Adipose tissue (tissue), 3 donors: Measurements from ENCODE around the gene ZNF469. TPM values are rescaled to one million over a fixed set of nuclear protein-coding genes. Genes with fewer than 3 reads are reported as not detected.
"Not testable (repeated sequence)": the region's sequence is repeated elsewhere in the genome, so short reads cannot be mapped to it uniquely, and the experiment has no call there.

Experiments used
- H3K27ac ChIP-seq: one replicate; pipeline ENCODE4 v1.5.1; 2013; ENCODE audit warnings: low read depth, low read length
- WGBS, 3 donors: extraction: QIAGEN DNeasy Blood & Tissue Kit; methylation state at CpG; one replicate each; pipeline ENCODE4 v1.1.7; 2013; 5-methylcytosine and 5-hydroxymethylcytosine counted together
- polyA plus RNA-seq, 3 donors: library from polyadenylated mRNA; stranded (reverse); fragments of 200-250 nt; gene quantifications; one replicate each; pipeline ENCODE4 v1.2.3, GENCODE V29; 2013
- donor health status: healthy with polysubstance abuse.
- donor health status: Bipolar disorder and iron deficiency.
- donor health status: healthy.

Gene ZNF469
- polyA plus RNA-seq, 3 donors, result 0.06 to 1.5 (median 0.45) TPM

- WGBS, 3 donors, result 79 to 94% (median 93%) methylated on average over 20 of the region's 20 CpGs
Measured at GRCh38 chr16:88398170-88398873, 15.6 kb downstream of the ZNF469 start.

DNA sequence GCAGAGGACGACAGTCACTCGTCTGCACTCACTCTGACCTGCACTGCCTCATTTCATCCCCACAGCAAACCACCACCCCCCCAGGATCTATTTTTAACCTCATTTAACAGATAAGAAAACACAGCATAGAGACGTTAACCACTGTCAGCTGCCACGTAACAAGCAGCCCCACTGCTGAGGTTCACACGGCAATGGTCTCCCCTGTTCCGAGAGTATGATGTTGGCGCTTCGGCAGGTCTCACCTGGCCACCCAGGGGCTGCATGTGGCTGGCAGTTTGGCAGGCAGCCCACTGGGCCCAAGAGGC lies 16.1 kb downstream of the ZNF469 start:
- WGBS, 3 donors, result 80 to 91% (median 91%) methylated on average over 8 of the region's 8 CpGs

More at GRCh38 chr16:88398170-88398873, 15.6 kb downstream of the ZNF469 start:
- no peak overlapping the region for H3K27ac ChIP-seq

DNA sequence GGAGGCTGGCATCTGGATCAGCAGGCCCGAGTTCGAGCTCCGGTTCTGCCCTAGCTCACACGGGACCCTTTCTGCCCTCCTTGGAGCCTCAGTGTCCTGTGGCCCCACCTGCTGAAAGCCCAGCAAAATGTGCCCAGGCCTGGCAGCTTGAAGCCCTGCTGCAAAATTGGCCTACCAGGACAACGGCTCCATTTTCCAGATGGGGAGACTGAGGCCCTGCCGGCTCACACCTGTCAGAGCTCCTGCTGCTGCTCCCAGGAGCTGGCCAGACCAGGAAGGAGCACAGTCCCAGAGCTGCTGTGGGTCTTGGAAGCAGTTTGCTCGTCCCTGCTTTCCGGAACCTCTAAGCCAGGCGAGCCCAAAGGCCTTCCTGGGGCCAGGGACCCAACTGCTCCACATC lies 17.4 kb downstream of the ZNF469 start:
- H3K27ac ChIP-seq, result no peak overlapping the region
- WGBS, 3 donors, result 91 to 99% (median 97%) methylated on average over 9 of the region's 9 CpGs

More for the DNA sequence above, 16.1 kb downstream of the ZNF469 start:
- no peak overlapping the region for H3K27ac ChIP-seq

- no peak overlapping the region for H3K27ac ChIP-seq
- WGBS, 3 donors, result 66 to 92% (median 79%) methylated on average over 3 of the region's 3 CpGs
Measured at GRCh38 chr16:88401604-88402246, 19.0 kb downstream of the ZNF469 start.

DNA sequence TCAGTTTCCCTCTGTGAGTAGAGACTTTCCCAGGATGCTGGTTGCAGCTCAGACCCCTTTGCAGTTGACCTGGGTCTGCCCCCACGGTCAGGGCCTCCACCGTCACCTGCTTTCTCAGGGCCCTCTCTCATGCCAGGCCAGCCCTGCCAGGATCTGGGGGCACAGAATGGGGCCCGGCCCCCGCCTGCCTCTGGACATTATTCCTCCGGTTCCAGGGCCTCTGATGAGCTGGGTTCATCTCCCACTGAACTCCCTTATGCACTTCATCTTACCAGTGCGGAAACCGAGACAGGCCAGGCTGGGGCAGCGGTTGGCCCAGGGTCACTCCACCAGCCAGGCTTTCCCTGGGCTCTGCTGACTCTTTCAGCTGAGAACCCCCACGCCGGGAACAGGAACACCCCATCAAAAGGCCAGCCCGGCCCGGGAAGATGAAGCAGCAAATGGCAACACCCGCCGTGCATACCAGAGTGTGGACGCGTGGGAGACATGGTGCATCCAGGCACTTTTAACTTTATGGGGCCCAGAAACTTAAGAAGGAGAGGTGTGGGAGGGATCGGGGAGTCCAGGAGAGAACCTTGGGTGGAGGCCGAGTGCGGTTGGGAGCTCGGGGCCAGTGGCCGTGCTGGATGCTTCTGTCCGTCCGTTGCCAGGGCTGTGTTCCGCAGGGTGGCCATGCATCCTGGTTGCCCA lies 19.9 kb downstream of the ZNF469 start:
- 72 to 76% (median 74%) methylated on average over 22 to 24 of the region's 24 CpGs for WGBS, 3 donors
- no peak overlapping the region for H3K27ac ChIP-seq

- 78 to 88% (median 86%) methylated on average over 22 of the region's 22 CpGs for WGBS, 3 donors
- H3K27ac ChIP-seq, result no peak overlapping the region
Measured at GRCh38 chr16:88403794-88404581, 21.2 kb downstream of the ZNF469 start.

DNA sequence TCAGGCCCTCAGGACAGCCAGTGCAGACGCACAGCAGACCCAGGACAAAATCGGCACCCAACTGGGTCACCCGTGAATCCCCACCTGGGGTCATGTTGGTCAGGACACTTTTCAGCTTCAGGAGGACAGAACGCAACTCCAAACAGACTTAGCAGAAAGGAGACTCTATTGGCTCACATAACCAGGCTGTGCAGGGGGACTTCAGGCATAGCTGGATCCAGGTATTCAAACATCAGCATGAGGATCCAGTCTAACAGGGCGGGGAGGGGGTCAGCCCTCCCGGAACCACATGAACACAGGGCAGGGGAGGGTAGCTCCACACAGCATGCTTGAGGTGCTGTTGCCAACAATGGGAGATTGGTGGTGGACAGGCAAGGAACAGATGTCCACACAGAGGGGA lies 22.0 kb downstream of the ZNF469 start:
- 87 to 93% (median 90%) methylated on average over 6 of the region's 6 CpGs for WGBS, 3 donors
- H3K27ac ChIP-seq, result no peak overlapping the region

DNA sequence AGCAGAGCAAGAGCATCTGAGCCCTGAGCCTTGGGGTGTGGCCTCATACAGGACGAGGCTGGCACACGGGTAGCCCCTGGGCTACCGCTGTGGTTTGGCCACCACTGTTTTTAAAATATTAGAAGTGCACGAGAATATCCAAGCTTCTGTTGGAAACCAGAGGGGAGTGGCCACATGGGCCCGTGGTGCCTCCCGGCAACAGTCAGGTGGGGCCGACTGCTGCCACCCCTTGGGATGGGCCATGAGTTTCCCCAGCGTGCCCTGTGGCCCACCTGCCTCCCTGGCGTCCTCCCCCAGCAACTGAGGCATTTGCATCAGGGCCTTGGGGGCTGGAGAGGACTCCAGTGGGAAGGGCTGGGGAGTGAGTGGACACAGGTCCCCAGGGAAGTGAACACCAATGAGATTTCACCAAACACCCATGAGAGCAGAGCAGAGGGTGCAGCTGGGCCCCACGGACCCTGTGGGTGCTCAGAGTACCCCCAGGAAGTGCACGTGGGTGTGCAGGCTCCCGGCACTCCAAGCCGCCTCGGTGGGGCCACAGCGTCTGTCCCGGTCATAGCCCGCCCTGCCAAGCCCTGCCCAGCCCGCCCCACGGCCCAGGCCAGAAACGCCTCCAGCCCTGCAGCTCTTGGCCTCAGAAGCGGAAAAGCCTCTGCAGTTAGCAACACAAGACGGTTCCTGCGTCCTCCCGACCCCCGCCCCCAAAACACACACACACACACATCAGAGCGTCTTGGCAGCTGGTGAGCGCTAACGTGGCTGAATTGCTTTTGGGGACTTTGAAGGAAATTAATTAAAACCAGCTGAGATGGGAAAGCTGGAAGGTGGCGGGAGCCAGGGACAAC lies 22.7 kb downstream of the ZNF469 start:
- H3K27ac ChIP-seq, result no peak overlapping the region
- WGBS, 3 donors, result 50 to 58% (median 58%) methylated on average over 29 of the region's 29 CpGs

DNA sequence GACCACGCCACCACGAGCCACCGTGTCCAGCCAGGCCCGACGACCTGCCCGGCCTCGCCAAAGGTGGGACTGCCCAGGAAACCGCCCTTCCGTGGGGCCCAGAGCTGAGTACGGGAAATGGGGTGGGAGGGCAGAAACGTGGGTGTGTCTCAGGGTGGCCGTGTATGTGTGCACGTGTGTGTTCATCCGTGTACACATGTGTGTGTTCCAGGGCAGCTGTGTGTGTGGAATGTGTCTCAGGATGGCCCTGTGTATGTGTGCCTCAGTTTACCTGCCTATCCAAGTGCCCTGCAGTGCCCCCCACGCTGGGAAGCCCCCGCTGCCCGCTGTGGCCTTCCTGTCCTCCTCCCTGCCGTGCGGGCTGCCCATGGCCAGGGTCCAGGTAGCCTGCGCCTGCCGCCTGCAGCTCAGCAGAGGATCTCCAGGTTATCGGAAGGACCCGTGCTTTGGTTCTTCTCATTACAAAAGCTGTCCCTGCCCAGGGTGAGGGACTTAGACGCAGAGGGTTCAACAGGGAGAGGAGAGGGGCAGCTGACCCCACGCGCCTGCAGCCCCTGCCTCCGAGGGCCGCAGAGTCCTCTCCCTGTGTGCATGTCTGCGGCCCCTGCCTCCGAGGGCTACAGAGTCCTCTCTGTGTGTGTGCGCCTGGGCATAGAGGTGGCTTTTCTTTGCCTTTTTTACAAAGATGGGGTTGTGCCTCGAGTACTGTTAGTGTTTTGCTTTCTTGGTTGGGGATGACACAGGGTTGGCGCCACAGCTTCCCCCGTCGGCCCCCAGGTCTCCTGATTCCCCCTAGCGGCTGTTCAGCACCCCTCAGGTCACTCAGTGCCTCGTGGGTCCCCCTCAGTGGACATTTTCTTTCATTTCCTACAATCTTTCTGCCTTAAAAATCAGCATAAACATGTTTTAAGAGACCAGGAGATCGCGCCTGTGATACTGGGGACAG lies 23.6 kb downstream of the ZNF469 start:
- no peak overlapping the region for H3K27ac ChIP-seq
- 57 to 66% (median 63%) methylated on average over 39 of the region's 39 CpGs for WGBS, 3 donors

DNA sequence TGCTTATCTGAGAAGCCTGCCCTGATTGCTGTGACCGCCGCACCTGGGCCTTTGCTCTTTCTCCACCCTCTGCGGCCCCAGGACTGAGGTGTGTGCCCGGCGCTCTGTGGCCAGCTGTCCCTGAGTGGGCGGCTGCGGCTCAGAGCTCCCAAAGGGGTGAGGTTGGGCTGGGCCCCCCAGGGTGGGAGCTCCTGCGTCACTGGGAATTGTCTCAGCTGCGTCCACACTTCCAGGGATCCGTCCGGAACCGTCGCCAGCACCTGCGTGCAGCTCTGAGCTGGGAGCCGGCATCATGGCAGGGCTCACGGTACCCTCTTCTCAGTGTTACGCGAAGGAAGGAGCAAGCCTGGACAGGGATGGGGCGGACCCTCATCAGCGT lies 24.3 kb downstream of the ZNF469 start:
- WGBS, 3 donors, result 43 to 96% (median 95%) methylated on average over 20 of the region's 20 CpGs
- H3K27ac ChIP-seq, result no peak overlapping the region

DNA sequence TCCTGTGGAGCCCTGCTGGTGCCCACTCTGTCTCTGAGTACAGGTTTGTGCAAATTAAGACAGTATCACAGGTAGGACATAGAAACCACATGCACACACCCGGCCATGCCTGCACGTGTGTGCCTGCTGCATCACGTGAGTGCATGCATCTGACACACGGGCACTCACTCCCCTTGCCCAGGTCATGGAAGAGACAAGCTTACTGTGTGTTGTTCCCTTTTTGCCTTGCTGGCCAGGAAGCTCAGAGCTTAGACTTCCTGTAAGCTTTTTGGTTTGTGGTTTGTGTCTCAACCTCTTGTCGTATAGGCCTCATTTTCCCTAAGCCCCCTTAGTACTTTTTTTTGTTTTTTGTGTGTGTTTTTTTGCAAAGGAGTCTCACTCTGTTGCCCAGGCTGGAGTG lies 25.0 kb downstream of the ZNF469 start:
- 53 to 88% (median 76%) methylated on average over 5 of the region's 5 CpGs for WGBS, 3 donors
- no peak overlapping the region for H3K27ac ChIP-seq

DNA sequence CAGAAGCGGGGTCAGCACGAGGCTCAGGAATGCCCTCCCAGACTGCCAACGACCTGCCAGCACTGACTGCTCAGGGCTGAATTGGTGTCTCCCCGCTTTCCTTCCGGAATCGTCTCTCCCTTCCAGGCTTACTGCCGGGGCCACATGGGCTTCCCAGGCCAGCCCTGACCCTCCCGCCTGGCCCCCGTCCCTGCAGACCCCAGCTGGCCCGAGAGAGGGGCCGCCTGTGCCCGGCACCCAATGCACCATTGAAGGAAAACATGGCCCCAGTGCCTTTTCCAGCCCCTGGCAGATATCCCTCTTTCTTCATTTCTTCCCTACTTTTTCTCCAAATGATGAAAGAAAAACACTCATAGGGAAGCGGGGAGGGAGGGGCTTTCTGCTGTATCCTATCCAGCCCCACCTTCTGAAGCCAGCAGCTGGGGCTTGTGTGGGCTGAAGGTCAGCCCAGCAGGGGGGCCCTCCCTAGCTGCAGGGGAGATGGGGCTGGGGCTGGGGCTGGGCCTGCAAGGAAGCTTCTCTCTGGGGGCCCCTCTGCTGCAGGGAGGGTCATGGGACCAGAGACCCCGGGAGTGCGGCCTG lies 25.9 kb downstream of the ZNF469 start:
- no peak overlapping the region for H3K27ac ChIP-seq
- 75 to 78% (median 78%) methylated on average over 15 of the region's 15 CpGs for WGBS, 3 donors

GRCh38 chr16:88409296-88410065 lies 26.7 kb downstream of the ZNF469 start:
- 77 to 88% (median 82%) methylated on average over 28 to 29 of the region's 29 CpGs for WGBS, 3 donors
- no peak overlapping the region for H3K27ac ChIP-seq

- H3K27ac ChIP-seq, result not testable (repeated sequence)
- WGBS, 3 donors, result 90 to 94% (median 93%) methylated on average over 28 of the region's 28 CpGs
Measured at GRCh38 chr16:88410297-88410968, 27.7 kb downstream of the ZNF469 start.

DNA sequence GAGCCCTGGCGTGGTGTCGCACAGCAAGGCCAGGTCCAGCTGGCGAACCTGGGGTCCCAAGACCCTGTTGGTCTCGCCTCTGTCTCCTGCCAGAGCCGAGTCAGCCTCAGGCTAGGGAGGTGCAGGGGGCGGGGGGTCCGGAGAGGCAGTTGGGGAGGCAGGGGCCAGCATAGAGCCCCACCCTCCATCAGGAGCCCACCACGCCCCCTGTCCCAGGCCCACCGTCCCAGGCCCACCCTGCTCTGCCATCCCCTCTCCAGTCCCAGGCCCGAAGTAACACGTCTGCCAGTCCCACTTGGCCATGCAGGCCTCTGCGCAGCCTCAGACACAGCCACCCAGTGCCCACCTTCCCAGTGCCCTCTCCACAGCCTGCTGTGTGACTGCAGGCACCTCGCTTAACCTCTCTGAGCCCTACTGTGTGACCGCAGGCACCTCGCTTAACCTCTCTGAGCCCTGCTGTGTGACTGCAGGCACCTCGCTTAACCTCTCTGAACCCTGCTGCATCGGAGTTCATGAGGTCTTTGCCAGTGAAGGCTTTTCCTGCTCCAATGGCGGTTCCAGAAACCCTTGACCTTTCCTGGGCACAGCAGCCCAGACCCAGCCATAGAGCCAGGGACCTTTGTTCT lies 29.3 kb downstream of the ZNF469 start:
- WGBS, 3 donors, result 88 to 92% (median 90%) methylated on average over 17 to 18 of the region's 18 CpGs

More for the DNA sequence above, 29.3 kb downstream of the ZNF469 start:
- H3K27ac ChIP-seq, result no peak overlapping the region
